Ascending aorta (tissue), 2 donors: ENCODE results near the gene QKI. TPM values are rescaled to one million over a fixed set of nuclear protein-coding genes. Genes with fewer than 3 reads are reported as not detected.

Experiments used
- DNase-seq, 2 donors: peaks; one replicate each; pipeline ENCODE4 v3.0.0-alpha.2; 2019; ENCODE audit warnings: low spot score in 2 of 2
- H3K27ac ChIP-seq, 2 donors: fragments of 200-600 bp; sonication (generic); one replicate each; pipeline ENCODE4 v1.5.1; 2016 to 2017; ENCODE audit warnings: mild to moderate bottlenecking in 1 of 2
- H3K27me3 ChIP-seq: fragments of 200-600 bp; sonication (generic); one replicate; pipeline ENCODE4 v1.5.1; 2017
- H3K36me3 ChIP-seq, 2 donors: fragments of 200-600 bp; sonication (generic); one replicate each; pipeline ENCODE4 v1.5.1; 2016
- H3K4me1 ChIP-seq, 2 donors: fragments of 200-600 bp; sonication (generic); one replicate each; pipeline ENCODE4 v1.5.1; 2016 to 2017; ENCODE audit warnings: mild to moderate bottlenecking in 1 of 2
- H3K4me3 ChIP-seq, 2 donors: fragments of 200-600 bp; sonication (generic); one replicate each; pipeline ENCODE4 v1.5.1; 2016 to 2017; ENCODE audit warnings: mild to moderate bottlenecking in 1 of 2
- H3K9me3 ChIP-seq, 2 donors: fragments of 200-600 bp; sonication (generic); one replicate each; pipeline ENCODE4 v1.5.1; 2016
- CTCF ChIP-seq, 3 experiments: fragments of 200-600 bp in 2 of 3; fragments of 450-650 bp in 1 of 3; sonication (generic) in 2 of 3; IDR thresholded peaks; one replicate each; pipeline ENCODE4 v1.5.1; 2016 to 2019; ENCODE audit warnings: antibody characterized with exemption in 3 of 3, mild to moderate bottlenecking in 1 of 3, moderate library complexity in 1 of 3
- intact Hi-C: fragments of 100-400 bp; cut with DNase I; formaldehyde crosslinking; loops from one replicate; pipeline ENCODE4 v1.15.1; 2023
- total RNA-seq: library from RNA; depleted of rRNA; stranded (reverse); fragments of >200 nt; gene quantifications from one replicate; pipeline ENCODE4 v1.1.0, GENCODE V29; 2016

Gene QKI
- total RNA-seq, 1 donor from 2014 or later: 91.0 TPM

- intact Hi-C loops: no loop called here
- DNase-seq: no peak
Observed at GRCh38 chr6:163513570-163514166, 99.2 kb downstream of the QKI start.

GRCh38 chr6:163516908-163517307 lies 102.4 kb downstream of the QKI start:
- H3K27ac ChIP-seq: no peak overlapping the region
- no peak for TF ChIP-seq CTCF (IDR thresholded peaks at IDR 0.05)
- H3K36me3 ChIP-seq: no peaks in the 10 kb centered on the region
- no peaks in the 10 kb centered on the region for H3K9me3 ChIP-seq
- H3K4me1 ChIP-seq: no peaks in the 10 kb centered on the region
- intact Hi-C loops: no loop called here
- DNase-seq: no peak
- no peak overlapping the region for H3K4me3 ChIP-seq
- H3K27me3 ChIP-seq: no peaks in the 10 kb centered on the region

More at GRCh38 chr6:163513570-163514166, 99.2 kb downstream of the QKI start:
- TF ChIP-seq CTCF (IDR thresholded peaks at IDR 0.05): no peak
- Histone ChIP-seq H3K4me1 (no peaks in the 10 kb centered on the region), H3K27me3 (no peaks in the 10 kb centered on the region), H3K4me3 (no peak overlapping the region), H3K36me3 (no peaks in the 10 kb centered on the region), H3K9me3 (peaks cover 0 to 2% of the 10 kb centered on the region in 2 donors), H3K27ac (no peak overlapping the region)

GRCh38 chr6:163520956-163521355 lies 106.4 kb downstream of the QKI start:
- intact Hi-C loops: no loop called here
- H3K4me3 ChIP-seq: no peak overlapping the region
- no peak for DNase-seq
- H3K9me3 ChIP-seq: no peaks in the 10 kb centered on the region
- no peaks in the 10 kb centered on the region for H3K27me3 ChIP-seq
- H3K27ac ChIP-seq: no peak overlapping the region
- H3K4me1 ChIP-seq: peaks cover 0 to 2% of the 10 kb centered on the region in 2 donors
- no peak for TF ChIP-seq CTCF (IDR thresholded peaks at IDR 0.05)
- no peaks in the 10 kb centered on the region for H3K36me3 ChIP-seq

- Histone ChIP-seq H3K36me3 (no peaks in the 10 kb centered on the region), H3K9me3 (no peaks in the 10 kb centered on the region), H3K4me1 (peaks cover 0 to 10% of the 10 kb centered on the region in 2 donors), H3K4me3 (no peak overlapping the region), H3K27me3 (no peaks in the 10 kb centered on the region), H3K27ac (no peak overlapping the region)
- TF ChIP-seq CTCF (IDR thresholded peaks at IDR 0.05): no peak
- intact Hi-C loops: no loop called here
- no peak for DNase-seq
Observed at GRCh38 chr6:163522033-163522432, 107.5 kb downstream of the QKI start.

GRCh38 chr6:163525926-163526325 lies 111.4 kb downstream of the QKI start:
- H3K9me3 ChIP-seq: no peaks in the 10 kb centered on the region
- H3K4me1 ChIP-seq: peaks cover 0 to 29% of the 10 kb centered on the region in 2 donors
- no peak for DNase-seq
- H3K27ac ChIP-seq: no peak overlapping the region
- no peaks in the 10 kb centered on the region for H3K36me3 ChIP-seq
- no peak overlapping the region for H3K4me3 ChIP-seq
- intact Hi-C loops: no loop called here
- TF ChIP-seq CTCF (IDR thresholded peaks at IDR 0.05): no peak
- no peaks in the 10 kb centered on the region for H3K27me3 ChIP-seq

GRCh38 chr6:163526346-163526745 lies 111.8 kb downstream of the QKI start:
- peaks cover under 1 to 29% of the 10 kb centered on the region in 2 donors for H3K4me1 ChIP-seq
- TF ChIP-seq CTCF (IDR thresholded peaks at IDR 0.05): no peak
- H3K36me3 ChIP-seq: no peaks in the 10 kb centered on the region
- no peak for DNase-seq
- intact Hi-C loops: no loop called here
- no peak overlapping the region for H3K4me3 ChIP-seq
- H3K27ac ChIP-seq: no peak overlapping the region
- no peaks in the 10 kb centered on the region for H3K27me3 ChIP-seq
- no peaks in the 10 kb centered on the region for H3K9me3 ChIP-seq
